ENCODE data around the gene OXT.

OXT gene

DNA sequence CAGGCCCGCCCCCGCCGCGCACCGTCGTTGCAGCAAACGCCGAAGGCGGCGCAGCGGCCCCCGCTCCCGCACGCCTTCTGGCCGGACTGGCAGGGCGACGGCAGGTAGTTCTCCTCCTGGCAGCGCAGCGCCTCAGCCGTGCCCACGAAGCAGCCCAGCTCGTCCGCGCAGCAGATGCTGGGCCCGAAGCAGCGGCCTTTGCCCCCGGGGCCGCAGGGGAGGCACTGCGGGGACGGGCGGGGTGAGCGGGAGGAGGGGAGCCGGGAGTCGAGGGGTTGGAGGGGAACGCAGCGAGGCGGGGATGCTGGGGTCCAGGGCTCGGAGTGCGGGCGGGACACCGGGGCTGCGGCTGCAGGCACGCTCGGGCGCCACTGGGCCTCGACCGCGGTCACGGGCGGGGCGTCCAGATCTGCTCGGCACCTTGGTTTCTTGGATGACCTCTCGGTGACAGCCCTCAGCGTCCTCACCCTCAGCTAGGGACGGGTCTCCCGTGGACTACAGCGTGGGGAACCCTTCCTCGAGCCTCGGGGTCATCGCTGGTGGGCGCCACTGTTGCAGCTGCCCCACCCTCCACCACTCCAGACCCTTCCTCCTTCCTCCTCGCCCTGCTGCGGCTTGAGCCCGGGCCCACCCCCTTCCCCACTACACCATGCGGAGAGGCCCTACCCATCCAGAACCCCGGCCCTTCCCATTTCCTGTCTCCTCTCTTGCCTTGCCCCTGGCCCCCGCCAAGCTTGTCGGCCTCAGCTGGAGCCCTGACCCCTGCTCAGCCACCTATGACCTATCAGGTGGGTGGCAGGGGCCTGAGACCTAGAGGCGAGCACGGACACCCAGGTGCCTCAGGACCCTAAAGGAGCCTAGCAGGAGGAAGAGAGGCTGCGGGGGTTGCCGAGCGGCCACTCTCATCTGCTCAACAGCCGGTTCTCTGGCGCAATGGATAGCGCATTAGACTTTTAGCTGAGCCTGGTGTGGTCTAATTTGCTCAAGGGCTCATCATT lies 11.8 kb downstream of the OXT start:
- in situ Hi-C loops (cut with MboI; ENCODE audit: low sequenced_read_pairs), result no loop called here

- in situ Hi-C loops (cut with MboI; ENCODE audit: low sequenced_read_pairs), result no loop called here
Observed at GRCh38 chr20:3084283-3084985, 13.0 kb downstream of the OXT start, which contains the start of gene AVP. Gene AVP (minus strand): TSS chr20:3084724. CDS start chr20:3084674, 50 bp downstream.

- in situ Hi-C loops (cut with MboI; ENCODE audit: low sequenced_read_pairs), result no loop called here
Observed at GRCh38 chr20:3084986-3085360, 13.6 kb downstream of the OXT start.

DNA sequence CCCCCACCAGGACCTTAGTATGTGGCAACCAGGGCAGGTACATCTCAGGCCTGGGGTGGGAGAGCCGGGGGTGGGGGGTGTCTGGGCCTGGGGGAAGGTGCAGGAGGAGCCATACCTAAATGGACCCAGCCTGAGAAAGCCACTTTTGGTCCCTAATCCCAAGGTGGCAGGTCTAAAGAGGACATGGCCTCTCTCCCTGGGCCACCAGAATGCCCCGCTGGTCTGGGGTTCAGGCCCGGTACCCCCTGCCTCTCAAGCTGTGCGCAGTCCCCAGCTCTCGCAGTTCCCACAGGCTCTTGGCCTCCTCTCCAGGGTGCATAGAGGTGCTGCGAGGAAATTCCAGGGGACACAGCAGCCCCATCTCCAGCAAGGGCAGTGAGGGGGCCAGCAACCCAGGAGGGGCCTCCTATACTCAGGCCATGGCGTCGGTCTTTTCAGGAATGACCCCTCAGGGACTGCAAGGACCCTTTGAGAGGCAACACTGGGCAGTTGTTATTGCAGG lies 14.2 kb downstream of the OXT start:
- in situ Hi-C loops (cut with MboI; ENCODE audit: low sequenced_read_pairs), result no loop called here

DNA sequence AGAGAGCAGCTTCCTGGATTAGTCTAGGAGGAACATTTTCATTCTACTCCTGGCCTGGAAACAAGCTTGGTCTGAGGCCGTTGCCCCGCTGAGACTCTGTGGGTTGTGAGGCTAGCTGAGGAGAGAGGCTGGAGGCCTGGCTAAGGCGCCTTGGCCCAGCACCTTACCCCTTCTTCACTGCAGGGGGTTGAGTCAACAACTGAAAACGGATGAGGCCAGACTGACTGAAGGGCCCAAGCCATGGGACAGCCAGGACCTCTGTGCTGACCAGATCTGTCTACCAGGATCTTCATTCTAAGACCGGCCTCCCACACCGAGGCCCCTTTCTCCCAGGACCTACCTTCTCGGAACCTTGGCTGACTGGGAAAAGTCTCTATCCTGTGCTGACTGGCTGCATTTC lies 16.6 kb downstream of the OXT start:
- in situ Hi-C loops (cut with MboI; ENCODE audit: low sequenced_read_pairs), result no loop called here

GRCh38 chr20:3090565-3090964 lies 19.1 kb downstream of the OXT start:
- in situ Hi-C loops (cut with MboI; ENCODE audit: low sequenced_read_pairs), result no loop called here

DNA sequence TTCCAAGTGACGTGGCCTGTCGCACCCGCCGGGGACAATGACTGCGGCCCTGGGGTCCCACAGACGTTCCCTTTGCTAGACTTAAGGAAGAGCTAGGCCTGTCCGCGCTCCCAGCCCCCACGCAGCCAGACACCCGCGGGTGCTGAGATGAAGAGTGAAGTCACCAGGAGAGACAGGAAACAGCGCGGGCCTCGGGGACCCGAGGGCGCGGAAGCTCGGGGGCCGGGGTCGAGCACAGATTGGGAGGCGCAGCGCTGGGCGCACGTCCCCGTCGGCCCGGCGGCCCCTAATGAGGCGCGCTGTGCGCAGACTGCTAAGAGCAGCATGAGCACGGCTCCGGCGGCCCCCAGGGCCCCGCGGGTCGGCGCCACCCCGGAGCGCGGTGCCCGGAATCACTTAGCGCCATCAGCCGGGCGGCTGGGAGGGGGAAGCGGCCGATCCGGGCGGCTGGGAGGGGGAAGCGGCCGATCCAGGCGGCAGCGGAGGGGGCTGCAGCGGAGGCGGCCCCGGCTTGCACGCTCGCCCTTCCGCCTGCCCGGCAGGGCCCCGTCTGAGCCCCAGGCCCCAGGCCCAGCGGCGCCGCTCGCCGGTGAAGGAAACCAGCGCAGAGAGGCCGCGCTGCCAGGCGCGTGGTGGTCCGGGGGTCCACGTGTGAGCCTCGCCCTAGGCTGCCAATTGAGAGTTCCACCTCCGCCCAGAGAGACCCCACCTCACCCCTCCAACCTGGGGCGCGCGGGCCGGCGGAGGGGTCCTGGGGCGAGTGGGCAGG lies 21.4 kb downstream of the OXT start:
- in situ Hi-C loops (cut with MboI; ENCODE audit: low sequenced_read_pairs), result no loop called here

- in situ Hi-C loops (cut with MboI; ENCODE audit: low sequenced_read_pairs), result no loop called here
Observed at GRCh38 chr20:3093861-3094361, 22.5 kb downstream of the OXT start.

GRCh38 chr20:3094848-3095629 lies 23.6 kb downstream of the OXT start:
- in situ Hi-C loops (cut with MboI; ENCODE audit: low sequenced_read_pairs), result no loop called here

GRCh38 chr20:3100480-3100879 lies 29.1 kb downstream of the OXT start:
- in situ Hi-C loops (cut with MboI; ENCODE audit: low sequenced_read_pairs), result no loop called here

- in situ Hi-C loops (cut with MboI; ENCODE audit: low sequenced_read_pairs), result no loop called here
Observed at GRCh38 chr20:3101251-3101650, 29.8 kb downstream of the OXT start.

- in situ Hi-C loops (cut with MboI; ENCODE audit: low sequenced_read_pairs), result no loop called here
Observed at GRCh38 chr20:3101737-3102574, 30.5 kb downstream of the OXT start.

GRCh38 chr20:3102575-3103368 lies 31.4 kb downstream of the OXT start:
- in situ Hi-C loops (cut with MboI; ENCODE audit: low sequenced_read_pairs), result no loop called here

- in situ Hi-C loops (cut with MboI; ENCODE audit: low sequenced_read_pairs), result no loop called here
Observed at GRCh38 chr20:3103369-3104032, 32.1 kb downstream of the OXT start.

- in situ Hi-C loops (cut with MboI; ENCODE audit: low sequenced_read_pairs), result no loop called here
Observed at GRCh38 chr20:3105256-3106137, 34.1 kb downstream of the OXT start.

DNA sequence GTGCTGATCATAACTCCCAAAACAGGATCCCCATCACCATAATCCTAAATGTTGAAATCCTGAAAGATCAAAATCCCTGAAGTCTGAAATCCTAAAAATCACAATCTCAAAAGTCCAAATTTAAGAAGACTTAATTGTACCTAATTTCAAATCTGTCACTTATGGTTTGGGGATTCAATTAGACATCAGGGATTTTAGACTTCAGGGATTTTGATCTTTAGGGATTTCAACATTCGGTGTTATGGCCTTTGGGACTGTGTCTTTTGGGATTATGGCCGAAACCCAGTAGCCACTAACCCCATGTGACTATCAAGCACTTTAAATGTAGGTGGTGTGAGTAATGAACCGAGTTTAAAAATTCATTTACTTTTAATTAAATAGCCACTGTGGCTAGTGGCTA lies 34.8 kb downstream of the OXT start:
- in situ Hi-C loops (cut with MboI; ENCODE audit: low sequenced_read_pairs), result no loop called here

Data from HL-60/S4 (cell line).